B cell (primary cell): Measurements from ENCODE around the gene CHD1.

ENCODE experiments used
- CTCF ChIP-seq: fragments of 200-600 bp; IDR thresholded peaks from one replicate; pipeline ENCODE4 v1.8.0; 2022; ENCODE audit warnings: antibody characterized with exemption, mild to moderate bottlenecking
- EZH2 ChIP-seq: IDR thresholded peaks from 2 replicates; pipeline ENCODE4 v1.6.1; 2012; ENCODE audit warnings: borderline replicate concordance, low read depth, mild to moderate bottlenecking, moderate library complexity, low read length; ENCODE audit not compliant: insufficient read depth, poor library complexity, severe bottlenecking

GRCh38 chr5:98911280-98912040 is 17.3 kb downstream of the CHD1 start:
- TF ChIP-seq CTCF (no peak), EZH2 (no peak)
